Cerebellar cortex (tissue), 1 donor: ENCODE data around the gene SEC14L2.
A peak's percentile ranks its signal among the peaks of the same experiment; 100 is the strongest.
"Not testable (repeated sequence)": the region's sequence is repeated elsewhere in the genome, so short reads cannot be mapped to it uniquely, and the experiment has no call there.

Experiments used
- DNase-seq: peaks from one replicate; pipeline ENCODE4 v3.0.0-alpha.2; 2015; ENCODE audit warnings: low spot score

The SEC14L2 gene

GRCh38 chr22:30375312-30375849 lies 21.4 kb upstream of the SEC14L2 start:
- DNase-seq: no peak

GRCh38 chr22:30380011-30380410 lies 16.8 kb upstream of the SEC14L2 start:
- no peak for DNase-seq

- no peak for DNase-seq
Measured at GRCh38 chr22:30381264-30381663, 15.6 kb upstream of the SEC14L2 start.

DNA sequence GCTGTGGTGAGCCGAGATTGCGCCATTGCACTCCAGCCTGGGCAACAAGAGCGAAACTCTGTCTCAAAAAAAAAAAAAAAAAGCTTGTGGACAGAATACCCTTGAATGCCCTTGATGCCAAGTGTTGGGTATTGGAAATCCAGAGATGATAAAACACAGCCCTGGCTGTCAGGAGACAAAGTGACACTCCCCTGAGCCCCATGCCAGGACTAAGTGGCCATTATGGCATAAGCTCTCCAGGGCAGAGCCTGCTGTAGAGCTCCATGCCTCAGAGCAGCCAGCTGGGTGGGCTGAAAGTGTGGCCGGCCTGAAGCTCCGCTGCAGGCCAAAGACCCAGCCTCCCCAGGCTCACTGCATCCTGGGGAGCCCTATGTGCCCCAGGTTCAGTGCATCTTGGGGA lies 14.5 kb upstream of the SEC14L2 start:
- no peak for DNase-seq

- no peak for DNase-seq
Measured at GRCh38 chr22:30383061-30383460, 13.8 kb upstream of the SEC14L2 start.

DNA sequence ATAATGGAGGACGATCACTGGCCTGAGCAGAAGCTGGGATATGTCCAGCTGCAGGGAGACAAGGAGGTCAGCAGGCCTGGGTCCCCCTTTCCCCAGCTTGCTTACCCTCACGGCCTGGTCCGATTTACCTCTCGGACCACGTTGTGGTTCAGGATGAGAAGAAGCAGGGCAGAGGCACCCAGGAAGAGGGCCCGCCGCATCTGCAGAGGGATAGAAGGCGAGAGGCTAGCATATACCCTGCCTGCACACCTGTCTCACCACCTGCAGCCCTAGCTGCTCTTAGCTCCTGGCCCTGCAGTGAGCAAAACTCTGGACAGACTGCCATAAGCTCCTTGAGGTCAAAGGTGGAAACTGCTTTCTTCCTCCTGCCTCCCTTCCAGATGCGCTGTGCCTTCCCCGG lies 10.9 kb upstream of the SEC14L2 start:
- DNase-seq: no peak

DNA sequence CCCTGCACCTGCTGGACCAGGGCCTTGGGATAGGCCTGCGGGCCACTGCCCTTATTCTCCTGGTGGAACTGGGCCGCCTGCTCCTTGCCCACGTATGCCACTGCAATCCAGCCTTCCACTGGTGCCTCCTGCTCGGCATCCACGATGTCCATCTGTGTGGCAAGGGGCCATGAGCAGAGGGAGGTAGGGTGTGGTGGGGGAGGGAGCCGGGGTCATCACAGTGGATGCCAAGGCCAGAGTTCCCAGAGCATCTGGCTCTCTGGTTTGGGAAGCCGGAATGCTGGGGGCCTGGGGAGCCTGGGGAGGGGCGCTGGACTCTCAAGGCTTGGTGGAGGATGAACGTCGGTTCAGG lies 10.2 kb upstream of the SEC14L2 start:
- no peak for DNase-seq

DNA sequence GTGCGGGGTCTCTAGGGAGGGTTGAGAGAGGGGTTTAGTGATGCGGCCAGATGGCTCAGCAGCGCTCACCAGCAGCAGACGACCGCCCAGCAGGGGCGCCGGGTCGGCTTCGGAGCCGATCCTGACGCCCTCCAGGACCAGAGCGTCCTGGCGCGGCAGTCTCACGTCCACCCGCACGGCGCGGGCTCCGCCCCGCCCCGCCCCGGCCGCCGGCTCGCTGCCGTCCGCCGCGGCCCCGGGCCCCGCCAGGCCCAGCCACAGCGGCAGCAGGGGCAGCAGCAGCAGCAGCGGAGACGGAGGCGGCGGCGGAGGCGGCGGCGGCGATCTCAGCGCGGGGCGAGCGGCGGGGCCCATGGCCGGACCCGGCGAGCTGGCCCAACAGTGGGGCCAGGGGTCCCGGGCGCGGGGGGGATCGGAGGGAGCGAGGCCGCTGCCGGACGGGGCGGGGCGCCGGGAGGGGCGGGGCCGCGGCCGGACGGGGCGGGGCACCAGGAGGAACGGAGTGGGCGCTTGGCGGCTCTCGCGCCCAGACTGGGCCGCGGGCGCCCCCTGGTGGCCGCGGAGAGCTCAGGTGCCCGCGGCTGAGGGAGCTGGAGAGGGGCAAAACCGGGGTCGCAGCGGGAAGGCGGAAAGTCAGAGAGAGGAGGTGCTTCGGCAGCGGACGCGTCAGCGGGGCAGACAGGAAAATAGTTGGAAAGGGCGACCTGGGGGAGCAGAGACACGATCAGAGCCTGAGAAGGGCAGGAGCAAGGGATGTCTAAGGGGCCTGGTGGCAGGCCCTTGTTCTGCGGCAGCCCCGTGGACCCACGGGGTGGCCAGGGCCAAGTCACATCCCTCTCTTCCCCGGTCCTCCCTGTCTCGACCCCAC lies 9.6 kb upstream of the SEC14L2 start, which contains the start of gene RNF215:
Gene RNF215 (minus strand): TSS at position 452 of the 868 bp plus-strand sequence. CDS start 98 bp downstream, at position 354.
- DNase-seq: peak; percentile 80

GRCh38 chr22:30390974-30391691 lies 5.7 kb upstream of the SEC14L2 start:
- DNase-seq: peak; percentile 75

DNA sequence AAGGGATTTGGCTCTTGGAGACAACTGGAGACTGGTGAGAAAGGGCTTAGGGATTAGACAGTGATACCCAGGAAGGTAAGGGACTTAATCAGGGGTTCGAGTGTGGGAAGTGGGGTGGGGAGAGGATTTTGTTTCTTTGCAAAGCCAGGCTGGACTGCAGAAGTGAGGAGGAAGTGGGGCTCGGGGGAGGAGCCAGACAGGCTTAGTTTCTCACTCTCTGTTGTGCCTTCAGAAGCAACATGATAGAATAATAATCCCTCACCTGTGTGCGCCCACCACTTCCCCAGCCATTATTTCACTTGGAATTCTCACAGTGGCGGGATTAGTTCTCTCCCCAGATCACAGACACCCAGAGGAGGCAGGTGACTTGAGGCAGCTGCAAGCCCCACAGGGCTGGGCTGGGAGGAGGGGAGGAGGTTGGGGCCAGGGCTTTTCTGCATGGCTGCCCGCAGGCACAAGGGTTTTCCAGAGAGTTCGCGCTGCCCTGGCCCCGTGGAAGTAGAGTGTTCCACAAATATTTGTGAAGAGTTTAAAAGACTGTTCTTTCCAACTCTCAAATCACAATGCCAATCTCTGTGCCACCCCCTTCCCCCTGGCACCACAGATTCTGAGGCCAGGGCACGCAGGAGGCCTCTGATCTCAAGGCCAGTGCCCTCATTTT lies 4.0 kb upstream of the SEC14L2 start:
- DNase-seq: no peak

- DNase-seq: no peak
Measured at GRCh38 chr22:30393322-30393680, 3.5 kb upstream of the SEC14L2 start.

- no peak for DNase-seq
Measured at GRCh38 chr22:30393885-30394284, 2.9 kb upstream of the SEC14L2 start.

DNA sequence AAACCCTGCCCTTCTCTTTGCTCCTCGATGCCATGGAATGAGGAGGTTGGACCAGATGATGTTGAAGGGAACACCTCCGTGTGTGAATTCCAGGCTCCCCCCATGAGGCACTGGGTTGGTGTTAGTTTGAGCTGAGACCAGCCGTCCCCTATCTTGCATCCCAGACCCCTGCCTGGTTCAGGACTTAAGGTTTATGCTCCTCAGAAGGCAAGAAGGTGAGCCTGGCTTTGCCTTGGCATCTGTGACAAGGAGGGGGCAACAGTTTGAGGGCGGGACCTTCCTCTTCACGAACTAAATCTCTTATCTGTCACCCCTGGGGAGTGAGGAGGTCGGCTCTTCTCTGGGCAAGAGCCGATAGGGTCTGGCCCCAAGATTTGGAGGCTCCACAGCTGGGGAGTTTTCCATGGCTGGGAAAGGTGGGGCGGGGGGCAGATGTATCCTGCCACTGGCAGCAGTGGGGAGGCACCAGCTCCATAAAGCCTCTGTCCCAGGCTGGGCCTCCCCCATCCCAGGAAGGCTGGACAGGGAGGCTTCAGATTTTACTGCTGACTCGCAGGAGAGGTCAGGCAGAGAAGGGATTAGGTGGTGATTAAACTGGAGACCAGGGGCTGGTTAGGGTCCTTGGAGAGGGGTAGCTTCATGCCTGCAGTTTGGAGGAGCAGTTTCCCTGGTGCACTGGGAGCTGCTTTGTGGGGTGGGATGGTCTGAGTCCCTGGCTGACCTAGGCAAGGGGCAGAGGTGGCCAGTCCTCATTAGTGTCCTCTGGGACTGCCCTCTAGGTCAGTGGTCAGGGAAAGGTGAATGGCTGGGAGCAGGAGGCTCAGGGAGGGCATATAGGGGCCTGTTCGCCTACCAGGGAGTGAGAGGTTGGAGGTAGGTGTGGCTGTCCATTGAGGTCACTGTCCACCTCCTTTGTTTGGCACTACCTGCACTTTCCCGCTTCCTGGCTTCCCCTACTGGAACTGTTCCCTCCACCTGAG lies 1.1 kb downstream of the SEC14L2 start:
- no peak for DNase-seq

DNA sequence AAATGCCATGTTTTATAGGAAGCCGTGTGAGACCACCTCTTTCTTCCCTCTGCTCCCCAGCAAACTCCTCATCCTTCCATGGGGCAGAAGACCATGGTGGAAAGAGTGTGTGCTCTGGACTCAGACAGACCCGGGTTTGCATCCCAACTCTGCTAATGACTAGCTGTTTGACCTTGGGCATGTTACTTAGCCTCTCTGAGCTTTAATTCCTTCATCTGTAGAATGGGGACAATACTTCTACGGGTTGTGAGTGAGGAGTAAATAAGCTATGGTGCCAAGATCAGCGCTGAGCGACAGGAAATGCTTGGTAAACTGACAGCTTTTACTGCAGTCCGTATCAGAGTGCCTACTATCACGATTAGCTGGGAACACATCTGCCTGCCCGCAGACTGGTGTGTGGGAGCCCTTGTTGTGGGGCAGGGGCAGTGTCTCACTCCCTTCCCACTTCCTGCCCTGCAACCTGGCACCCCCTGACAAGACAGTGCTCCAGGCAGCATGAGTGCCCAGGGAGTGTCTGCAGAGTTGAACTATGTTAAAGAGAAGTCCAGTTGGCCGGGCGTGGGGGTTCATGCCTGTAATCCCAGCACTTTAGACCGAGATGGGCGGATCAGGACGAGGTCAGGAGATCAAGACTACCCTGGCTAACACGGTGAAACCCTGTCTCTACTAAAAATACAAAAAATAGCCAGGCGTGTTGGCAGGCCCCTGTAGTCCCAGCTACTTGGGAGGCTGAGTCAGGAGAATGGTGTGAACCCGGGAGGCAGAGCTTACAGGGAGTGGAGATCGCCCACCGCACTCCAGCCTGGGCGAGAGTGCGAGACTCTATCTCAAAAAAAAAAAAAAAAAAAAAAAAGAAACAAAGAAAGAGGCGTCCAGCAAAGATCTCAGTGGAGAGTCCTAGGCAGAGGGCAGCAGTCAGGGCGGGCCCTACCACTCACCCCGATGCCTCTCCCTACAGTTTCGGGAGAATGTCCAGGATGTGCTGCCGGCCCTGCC lies 2.2 kb downstream of the SEC14L2 start:
- no peak for DNase-seq

GRCh38 chr22:30399718-30400117 lies 2.9 kb downstream of the SEC14L2 start:
- no peak for DNase-seq

GRCh38 chr22:30400159-30400558 lies 3.3 kb downstream of the SEC14L2 start:
- no peak for DNase-seq

GRCh38 chr22:30401024-30401423 lies 4.2 kb downstream of the SEC14L2 start:
- not testable (repeated sequence) for DNase-seq

- DNase-seq: no peak
Measured at GRCh38 chr22:30402028-30402765, 5.4 kb downstream of the SEC14L2 start.

DNA sequence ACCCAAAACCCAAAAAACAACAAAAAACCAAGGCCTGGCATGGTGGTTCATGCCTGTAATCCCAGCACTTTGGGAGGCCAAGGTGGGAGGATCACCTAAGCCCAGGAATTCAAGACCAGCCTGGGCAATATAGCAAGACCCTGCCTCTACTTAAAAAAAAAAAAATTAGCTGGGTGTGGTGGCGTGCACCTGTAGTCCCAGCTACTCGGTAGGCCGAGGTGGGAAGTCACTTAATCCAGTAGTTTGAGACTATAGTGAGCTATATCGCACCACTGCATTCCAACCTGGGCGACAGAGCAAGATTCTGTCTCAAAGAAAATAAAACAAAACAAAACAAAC lies 5.9 kb downstream of the SEC14L2 start:
- DNase-seq: not testable (repeated sequence)
